Putamen (tissue), 1 donor: ENCODE results near the gene TBC1D10A.
"Not testable (repeated sequence)": the region's sequence is repeated elsewhere in the genome, so short reads cannot be mapped to it uniquely, and the experiment has no call there.

Source experiments
- DNase-seq: peaks from one replicate; pipeline ENCODE4 v3.0.0-alpha.2; 2016; ENCODE audit warnings: low spot score

The TBC1D10A gene

DNA sequence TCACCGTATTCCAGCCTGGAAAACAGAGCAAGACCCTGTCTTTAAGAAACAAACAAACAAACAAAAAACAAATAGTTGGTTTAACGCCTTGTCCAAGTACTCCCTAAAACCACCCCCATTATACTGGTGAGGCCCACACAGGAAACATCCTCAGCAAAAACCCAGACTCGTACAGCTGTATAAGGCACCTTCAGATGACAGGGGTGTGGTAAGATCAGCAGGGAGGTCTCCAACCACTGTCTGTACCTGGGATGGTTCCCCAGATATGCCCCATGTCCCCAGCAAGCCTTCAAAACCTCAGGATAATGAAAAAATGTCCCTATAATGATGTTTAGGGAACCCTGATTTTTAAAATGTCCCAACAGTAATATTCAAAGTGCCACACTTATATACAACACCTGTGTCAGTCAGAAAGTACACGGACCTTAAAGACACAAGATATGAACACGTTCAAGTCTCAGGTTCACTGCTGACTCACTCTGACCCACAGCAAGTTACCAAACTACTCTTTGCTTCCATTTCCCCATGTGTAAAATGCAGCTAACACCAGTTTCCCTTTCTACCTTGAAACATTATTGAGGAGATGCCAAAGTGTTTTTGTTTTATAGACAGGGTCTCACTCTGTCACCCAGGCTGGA lies 20.6 kb upstream of the TBC1D10A start:
- no peak for DNase-seq

DNA sequence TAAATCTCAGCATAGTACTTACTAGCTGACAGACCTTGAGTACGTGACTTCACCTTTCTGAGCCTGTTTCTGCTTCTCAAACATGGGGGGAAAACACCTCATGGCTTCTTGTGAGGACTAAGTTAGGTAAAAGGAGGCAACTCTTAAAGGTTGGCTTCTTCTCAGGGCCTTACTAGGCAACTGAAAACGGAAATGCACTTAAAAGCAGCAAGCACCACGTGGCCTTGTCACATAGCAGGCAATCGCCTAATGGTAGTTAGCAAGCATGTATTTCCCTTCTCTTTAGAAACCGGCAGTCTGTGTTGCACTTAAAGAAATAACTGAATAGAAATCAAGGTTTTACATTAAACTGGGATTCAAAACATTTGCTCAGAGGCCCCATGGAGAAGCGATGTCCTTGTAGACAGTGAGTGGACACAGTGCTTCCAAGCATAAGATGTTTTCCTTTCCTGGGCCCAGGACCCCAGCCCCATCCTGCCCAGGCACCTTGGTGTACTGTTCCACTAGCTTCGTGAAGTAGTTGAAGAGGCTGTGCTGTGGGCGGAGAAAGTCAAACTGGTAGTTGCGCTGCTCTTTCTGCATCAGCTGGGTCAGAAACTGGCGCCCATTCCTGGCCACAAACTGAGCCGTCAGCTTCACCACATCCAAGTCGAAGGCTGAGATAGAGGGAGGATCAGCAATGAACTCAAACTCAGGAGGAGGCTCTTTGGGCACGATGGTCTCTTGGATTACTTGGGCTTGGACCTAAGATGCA lies 17.9 kb upstream of the TBC1D10A start:
- DNase-seq: no peak

DNA sequence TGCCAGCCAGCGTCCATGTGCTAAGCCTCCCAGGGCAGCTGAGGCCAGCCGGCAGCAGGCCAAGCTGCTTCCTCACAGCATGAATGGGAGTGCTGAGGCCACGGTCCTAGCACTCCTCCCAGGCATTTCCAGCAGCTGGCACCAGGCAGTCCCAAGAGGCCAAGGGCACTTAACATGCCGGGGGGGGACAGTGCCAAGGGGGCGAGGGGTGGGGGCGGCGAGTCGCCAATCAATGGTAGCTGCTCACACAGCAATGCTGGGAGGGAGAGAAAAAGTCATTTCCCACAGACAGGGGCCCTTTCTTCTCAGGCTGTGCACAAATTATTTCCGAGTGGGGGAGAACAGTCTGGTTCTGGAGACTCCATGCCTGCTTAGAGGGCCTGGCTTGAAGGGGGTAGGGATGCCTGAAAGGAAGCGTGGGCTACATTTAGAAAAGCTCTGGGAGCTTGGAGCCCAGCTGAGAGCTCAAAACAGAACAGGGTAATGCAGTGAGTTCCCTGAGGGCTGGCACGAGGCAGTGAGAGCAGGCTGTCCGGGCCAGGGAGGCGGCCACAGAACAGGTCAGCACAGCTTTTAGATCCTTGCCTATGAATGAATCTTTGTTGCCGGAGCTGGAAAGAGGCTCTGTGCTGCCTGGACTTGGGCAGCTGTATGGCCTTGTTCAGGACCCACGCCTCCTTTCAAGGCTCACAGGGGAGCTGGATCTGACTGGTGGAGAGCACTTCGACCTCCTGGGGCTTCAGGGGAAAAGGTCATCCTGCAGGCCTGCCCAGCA lies 14.4 kb upstream of the TBC1D10A start:
- peak; percentile 87 for DNase-seq

DNA sequence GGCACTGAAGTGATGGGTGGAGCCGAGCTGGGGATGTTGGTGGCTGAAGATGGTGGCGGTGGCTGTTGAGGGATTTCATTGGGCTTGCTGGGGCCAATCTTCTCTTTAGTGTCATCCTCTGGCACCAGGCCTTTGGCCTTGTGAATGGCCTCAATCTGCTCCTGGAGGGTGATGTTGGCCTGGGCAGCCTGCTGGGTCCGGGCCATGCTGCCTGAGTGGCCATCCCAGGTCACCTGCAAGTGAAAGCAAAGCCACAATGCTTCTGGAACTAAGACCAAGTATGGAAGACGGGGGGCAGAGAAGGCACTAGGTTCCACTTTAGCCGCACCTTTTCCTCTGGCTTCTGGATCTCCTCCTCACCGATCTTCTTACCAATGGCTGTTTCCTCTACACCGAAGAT lies 12.1 kb upstream of the TBC1D10A start:
- DNase-seq: no peak

DNA sequence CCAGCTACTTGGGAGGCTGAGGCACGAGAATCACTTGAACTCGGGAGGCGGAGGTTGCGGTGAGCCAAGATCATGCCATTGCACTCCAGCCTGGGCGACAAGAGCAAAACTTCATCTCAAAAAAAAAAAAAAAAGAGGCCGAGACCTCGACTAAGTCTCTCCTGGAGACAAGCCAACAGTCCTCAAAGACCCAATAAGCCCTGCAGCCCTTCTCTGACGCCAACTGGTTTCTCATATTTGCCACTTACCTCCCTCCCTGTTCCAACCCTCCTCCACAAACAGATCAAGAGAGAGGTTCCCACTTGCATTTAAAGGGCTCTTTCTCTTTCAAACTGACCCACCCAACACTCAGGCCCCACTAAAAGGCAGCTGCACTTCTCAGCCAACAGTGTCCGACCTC lies 11.6 kb upstream of the TBC1D10A start:
- DNase-seq: not testable (repeated sequence)

DNA sequence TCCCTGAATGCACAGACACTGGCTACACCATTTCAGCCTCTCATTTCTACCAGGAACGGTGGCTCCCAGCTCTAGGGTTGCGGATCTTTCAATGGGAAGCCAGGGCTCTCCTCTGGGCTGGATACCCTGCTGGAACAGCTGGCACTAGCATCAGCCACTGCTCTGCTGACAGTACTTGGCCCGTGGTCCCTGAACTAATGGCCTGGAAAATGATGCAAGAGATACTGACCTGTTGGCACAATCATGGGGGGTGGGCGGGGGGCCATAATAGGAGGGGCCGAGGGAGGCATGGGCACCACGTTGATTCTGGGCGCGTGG lies 10.7 kb upstream of the TBC1D10A start:
- no peak for DNase-seq

DNA sequence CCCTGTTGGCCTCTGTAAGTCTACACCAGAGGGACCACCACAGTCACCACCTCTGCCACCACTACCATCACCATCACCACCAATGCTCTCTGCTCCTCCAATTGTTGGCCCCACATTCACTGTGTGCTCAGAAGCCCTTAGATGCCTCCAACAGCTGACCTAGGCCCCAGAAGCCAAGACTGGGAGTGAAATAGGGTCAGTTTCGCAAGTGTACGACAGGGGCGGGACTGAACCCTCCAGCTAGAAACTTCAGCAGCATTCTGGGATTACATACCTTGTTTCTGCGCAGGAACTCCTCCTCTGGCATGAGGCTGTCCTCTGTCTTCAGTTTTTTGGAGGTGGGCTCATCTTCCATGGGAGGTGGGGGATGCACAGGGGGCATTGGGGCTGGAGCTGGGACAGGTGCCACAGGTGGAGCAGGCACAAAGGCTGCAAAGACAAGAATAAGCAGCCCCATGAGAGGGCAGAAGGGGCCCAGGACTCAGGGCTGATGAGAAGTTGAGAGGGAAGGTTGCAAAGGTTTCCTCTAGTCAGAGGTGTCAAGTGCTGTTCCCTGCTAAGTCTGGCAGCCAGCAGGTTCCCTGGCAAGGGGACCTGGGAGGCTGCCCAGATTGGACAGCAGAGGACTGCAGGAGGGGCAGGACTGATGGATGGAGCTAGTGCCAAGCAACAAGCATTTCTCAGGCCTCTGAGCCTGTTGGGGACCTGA lies 10.2 kb upstream of the TBC1D10A start:
- DNase-seq: peak; percentile 34

DNA sequence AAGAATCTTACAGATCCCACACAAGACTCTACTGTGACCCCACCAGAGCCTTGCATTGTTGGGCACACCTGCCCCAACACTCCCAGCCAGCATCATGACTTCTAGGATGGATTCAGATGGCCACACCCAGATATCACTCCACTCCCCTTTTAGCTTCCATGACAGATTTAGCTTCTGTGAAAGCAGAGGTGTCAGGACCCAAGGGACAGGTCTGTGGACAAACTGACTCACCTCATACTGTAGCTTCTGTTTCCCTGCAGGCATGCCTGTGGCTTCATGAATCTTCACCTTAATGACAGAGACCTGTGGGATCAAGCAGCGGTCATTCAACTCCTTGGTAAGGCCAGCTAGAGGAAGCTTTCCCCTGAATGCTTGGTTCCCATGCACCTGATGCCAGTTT lies 8.5 kb upstream of the TBC1D10A start:
- no peak for DNase-seq

DNA sequence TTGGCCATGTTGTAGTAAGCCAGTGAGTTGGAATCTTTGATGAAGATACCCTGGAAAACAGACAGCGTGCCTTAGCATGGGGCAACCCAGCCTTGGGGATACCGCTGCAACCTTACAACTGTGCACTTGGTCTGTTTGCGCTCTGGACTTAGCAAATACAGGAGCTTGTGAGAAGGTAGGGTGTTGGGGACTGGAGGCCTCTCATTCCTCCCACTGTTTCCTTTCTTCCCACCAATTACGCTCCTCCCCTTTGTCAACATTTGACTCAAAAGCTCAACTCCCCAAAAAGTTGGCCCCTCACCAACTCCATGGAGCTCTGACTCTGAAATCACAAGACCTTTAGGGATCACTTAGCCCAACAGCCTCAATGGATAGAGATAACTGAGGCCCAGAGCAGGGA lies 7.9 kb upstream of the TBC1D10A start:
- no peak for DNase-seq

DNA sequence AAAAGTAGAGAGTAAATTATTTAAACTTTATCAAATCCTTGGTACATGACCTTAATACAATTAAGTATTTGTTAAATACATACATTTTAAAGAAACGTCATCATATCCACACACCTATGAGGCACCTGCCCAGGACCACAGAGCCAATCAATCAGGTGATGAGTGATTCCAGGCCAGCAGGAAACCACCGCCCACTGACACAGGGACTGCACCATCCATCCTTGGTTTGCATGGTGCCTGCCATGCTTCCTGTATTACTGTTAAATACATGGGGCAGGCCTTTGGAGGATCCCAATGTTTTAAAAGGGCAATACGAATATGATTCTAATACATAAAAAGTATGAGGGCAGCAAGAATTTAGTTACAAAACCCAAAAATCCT lies 7.0 kb upstream of the TBC1D10A start:
- no peak for DNase-seq

DNA sequence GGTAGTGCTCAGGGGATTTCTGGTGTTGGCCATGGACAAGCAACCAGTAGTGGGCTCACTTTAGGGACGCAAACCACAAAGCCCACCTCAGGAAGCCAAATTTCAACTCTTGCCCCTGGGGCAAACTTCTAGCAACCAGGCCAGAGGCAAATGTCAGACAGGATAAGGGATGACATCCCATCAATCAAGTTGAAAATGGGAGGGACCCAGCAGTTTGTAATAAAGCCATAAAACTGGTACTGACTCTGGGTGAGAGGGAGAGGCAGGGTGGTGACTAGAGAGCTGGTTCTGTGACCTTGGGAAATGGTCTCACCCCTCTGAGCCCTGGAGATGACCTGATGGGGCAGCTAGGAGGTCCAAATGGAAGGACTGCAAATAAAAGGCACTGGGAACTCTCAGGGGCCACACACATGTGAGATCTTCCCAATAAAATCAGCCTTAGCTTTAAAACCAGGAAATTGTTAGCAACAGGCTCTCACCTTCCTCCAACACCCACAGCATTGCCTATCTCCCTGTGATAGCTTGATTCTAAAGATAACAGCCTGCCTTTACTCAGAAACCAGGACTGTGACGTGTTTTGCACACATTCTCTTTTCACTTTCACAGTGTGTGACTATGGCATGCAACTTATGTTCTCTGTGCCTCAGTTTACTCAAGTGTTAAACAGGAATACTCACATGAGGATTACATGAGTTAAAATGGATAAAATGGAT lies 6.4 kb upstream of the TBC1D10A start:
- no peak for DNase-seq

DNA sequence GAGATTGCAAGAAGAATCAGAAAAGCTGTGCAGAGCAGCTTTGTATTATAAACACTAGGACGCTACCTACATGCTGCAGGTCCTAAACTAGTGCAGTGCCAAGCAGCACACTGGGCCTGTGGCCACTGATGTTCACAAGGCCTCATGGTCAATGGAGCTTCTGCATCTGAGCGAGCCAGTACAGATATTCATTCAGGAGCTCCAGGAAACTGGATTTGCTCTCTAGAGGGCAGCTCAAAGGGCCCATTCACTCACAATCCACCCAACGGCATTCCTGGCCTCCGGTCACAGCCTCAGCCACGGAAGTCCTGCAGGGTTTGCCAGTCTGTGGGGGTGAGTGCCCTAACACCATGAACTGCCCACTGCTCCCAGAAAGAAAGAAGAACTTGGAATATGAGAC lies 5.8 kb upstream of the TBC1D10A start:
- DNase-seq: no peak

DNA sequence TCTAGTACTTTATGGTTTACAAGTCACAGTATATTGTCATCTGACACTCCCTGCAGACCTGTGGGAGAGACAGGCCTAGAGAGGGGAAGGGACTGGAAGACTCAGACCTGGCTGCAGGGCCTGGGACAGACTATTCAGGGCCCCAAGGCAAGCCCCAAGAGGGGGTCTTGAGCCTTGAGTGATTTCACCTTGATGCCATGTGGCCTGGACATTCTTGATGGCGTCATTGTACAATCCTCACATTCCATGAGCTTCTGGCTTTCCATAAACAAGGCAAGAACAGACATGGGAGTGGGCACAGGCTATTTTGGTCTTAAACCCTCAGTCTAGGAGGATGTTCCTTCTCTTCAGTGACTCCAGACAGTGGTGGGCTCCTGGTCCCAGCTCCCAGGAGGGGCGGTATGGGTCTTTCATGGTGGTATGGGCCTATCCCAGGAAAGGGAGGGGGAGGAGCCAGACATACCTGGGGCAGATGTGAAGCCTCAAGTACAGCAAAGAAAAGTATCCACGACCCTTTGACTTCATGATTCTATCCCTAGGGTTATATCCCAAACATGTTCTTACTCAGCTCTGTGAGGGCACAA lies 1.8 kb upstream of the TBC1D10A start:
- no peak for DNase-seq

DNA sequence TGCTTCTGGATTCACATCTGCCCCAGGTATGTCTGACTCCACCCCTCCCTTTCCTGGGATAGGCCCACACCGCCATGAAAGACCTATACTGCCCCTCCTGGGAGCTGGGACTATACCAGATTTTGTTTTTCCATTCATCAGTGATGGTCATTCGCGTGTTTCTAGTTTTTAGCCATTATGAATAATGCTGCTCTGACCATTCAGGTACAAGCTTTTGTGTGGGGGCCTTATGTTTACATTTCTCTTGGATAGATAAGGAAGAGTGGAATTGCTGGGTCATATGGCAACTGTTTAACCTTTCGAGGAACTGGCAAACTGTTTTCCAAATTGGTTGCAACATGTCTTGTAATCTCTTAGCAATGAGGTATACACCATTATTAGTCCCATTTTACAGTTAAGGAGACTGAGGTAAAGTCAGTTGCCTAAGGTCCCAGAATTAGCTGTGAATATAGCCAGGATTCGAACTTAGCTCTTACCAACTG lies 1.2 kb upstream of the TBC1D10A start:
- DNase-seq: no peak

DNA sequence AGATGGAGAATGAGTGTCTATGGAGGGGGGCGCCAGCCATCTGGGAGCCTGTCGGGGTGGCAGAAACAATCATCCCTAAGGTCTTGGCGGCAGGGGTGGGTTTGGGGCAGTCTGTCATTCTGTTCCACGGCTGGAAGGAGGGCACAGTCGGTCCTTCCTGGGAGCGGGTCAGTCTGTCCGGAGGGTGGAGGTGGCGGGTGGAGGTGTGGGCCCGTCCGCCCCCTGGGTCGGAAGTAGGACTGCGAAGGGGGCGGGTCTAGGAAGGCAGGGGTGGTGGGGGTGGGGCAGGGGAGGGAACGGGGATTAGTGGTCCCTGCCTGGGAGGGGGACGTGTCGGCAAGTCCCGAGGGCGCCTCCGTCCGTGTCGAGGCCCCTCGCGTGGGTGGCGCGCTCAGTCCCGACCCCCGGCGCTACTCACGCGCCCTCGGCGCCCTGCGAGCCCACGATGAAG lies 461 bp downstream of the TBC1D10A start:
- DNase-seq: no peak

DNA sequence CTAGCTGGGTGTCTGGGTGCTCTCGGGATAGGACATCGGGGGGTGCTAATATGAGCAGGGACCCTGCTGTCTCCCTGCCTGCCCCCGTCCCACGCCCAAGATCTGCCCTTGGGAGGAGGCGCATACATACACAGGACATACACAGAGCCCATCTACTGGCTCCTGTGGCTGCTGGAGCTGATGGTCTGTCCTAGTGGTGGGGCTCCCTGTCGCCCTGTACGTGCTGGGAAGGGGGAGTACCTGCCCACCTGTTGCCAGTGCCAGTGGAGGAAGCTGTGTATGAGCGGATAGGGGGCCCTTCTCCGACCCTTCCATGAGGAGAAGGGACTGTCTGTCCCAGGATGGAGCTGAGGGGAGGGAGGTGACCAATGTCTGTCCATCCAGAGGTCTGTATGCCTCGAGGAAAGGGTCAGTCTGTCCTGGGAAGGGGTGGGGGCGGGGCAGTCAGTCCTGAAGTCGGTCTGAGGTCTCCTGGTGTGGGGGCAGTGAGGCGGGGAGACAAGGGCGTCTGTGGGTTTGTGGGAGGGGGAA lies 952 bp downstream of the TBC1D10A start:
- no peak for DNase-seq

DNA sequence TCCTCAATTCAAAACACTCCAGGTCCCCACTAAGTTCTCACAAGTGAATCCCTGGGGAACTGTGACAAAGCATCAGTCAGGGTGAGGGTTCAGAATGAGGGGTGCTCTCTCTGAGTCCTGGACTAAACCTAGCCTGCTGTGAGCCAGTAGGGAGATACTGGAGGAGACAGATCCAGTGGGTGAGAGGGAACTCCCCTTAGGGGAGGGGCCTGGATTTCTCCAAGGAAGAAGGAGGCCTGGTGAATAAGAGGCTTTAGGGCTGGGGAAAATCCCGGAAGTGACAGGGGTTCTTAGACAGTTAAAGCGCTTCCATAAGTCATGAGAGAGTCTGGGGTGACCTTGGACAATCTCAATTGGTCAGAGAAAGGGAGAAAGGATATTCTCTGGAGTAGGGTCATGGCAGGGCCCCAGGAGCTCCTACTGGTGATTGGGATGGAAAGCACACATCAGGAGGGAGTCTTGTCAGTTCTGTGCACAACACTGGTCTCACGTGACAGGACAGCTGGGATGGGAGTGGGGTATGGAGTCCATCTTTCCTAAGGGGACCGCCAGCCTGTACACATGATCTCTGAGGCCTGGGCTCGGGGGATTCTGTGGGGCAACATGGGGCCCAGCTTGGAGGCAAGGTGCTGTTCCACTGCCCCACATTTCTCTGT lies 1.5 kb downstream of the TBC1D10A start:
- DNase-seq: no peak

DNA sequence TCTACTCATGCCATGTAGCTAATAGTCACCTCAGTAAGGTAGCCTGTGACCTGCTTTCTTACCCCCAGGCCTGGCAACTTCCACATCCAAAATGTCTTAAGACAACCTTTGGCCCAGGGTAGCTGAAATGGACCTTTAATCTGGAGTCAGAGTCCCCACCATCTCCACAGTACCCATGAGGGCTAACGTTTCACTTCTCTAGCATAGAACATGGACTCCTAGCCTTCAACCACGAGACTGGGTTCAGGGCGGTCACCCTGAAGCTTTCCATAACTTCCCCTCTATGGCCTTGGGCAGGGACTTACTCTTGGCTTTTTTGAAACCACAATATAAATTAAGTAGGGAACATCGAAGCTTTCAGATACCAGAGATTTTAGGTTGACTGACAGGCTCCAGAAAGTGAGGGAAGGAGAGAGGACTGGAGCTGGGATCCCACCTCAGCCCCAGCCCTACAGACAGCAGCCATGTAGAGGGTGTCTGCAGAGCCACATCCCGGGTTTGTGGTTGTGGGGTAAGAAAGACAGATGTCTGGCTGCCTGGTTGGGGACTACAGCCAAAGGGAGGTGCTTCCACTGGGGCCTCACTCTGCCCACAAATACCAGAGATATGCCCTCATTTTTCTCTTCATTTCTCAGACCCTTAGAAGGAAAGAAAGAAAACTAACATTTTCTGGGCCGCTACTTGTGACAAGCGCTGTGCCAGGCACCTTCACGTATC lies 2.6 kb downstream of the TBC1D10A start:
- DNase-seq: no peak

DNA sequence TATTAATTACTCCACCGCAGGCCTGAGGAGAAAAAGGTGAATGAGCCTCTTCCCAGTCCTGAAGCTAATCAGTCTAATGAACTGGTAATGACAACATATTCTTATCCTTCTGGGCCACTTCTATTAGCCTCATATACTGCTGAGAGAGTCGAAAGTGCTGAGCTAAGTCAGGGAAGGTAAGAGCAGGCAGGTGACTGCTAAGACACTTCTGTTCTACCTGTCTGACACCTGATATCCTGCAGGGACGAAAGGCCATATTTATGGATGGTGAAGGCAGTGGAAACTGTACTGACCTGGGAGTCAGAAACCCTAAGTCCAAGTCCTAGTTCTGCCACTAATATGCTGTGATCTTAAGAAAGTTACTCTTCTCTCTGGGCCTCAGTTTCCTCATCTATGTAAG lies 3.5 kb downstream of the TBC1D10A start:
- no peak for DNase-seq

DNA sequence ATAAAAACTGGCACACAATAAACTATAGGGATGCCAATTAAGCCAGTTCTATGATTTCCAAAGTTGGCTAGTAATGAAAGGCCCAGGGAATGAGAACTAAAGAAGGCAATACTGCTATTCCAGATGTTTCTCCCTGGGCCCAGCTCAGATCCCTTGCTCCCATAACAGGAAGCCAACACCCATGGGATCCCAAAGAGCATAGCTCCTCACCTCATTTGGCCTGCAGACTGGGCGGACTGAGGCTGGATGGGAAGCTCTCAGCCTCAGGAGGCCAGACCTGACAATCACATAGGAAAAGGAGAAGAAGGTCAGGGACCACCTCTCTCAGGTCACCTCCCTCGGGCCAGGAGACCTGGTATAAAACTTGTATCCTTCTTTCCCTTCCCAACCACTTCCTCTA lies 5.3 kb downstream of the TBC1D10A start:
- DNase-seq: no peak
